ENCODE results near the gene UNKL.

The UNKL gene

GRCh38 chr16:1431497-1432270 lies 17.2 kb upstream of the UNKL start:
- H3K36me3 Mint-ChIP-seq (ENCODE audit: insufficient read depth) = no peaks in the 10 kb centered on the region
- no peaks in the 10 kb centered on the region for H3K9me3 Mint-ChIP-seq
- H3K27me3 Mint-ChIP-seq = peaks cover 0 to 11% of the 10 kb centered on the region in 2 donors
- no peak for ATAC-seq (replicated peaks)
- H3K4me3 Mint-ChIP-seq = peak overlapping the region; percentile 48 to 53
- no peak for DNase-seq
- no peaks in the 10 kb centered on the region for H3K4me1 Mint-ChIP-seq (ENCODE audit: low read depth in 2 of 2)
- peak overlapping the region; percentile 44 to 73 for H3K27ac Mint-ChIP-seq

- Mint-ChIP-seq H3K27ac (peak within 1 kb of the TSS; percentile 44 to 73), H3K9me3 (no peaks in the 10 kb centered on the region), H3K4me3 (peak within 1 kb of the TSS; percentile 29 to 53), H3K4me1 (ENCODE audit: low read depth in 2 of 2) (no peaks in the 10 kb centered on the region), H3K36me3 (ENCODE audit: insufficient read depth) (no peaks in the 10 kb centered on the region), H3K27me3 (peaks cover 0 to 11% of the 10 kb centered on the region in 2 donors)
- ATAC-seq (replicated peaks) (no peak), DNase-seq (no peak)
Observed at GRCh38 chr16:1430759-1431496, 16.4 kb upstream of the UNKL start, which contains the start of gene PERCC1. Gene PERCC1 (plus strand): TSS chr16:1431078. CDS start chr16:1432594, 1,516 bp downstream.

GRCh38 chr16:1430214-1430758 lies 15.8 kb upstream of the UNKL start:
- Mint-ChIP-seq H3K9me3 (no peaks in the 10 kb centered on the region), H3K27ac (no peak overlapping the region), H3K4me3 (no peak overlapping the region), H3K36me3 (ENCODE audit: insufficient read depth) (no peaks in the 10 kb centered on the region), H3K27me3 (peaks cover 0 to 11% of the 10 kb centered on the region in 2 donors), H3K4me1 (ENCODE audit: low read depth in 2 of 2) (no peaks in the 10 kb centered on the region)
- DNase-seq = no peak
- no peak for ATAC-seq (replicated peaks)

GRCh38 chr16:1429631-1430030 lies 15.1 kb upstream of the UNKL start:
- no peak overlapping the region for H3K4me3 Mint-ChIP-seq
- no peaks in the 10 kb centered on the region for H3K4me1 Mint-ChIP-seq (ENCODE audit: low read depth in 2 of 2)
- ATAC-seq (replicated peaks) = no peak
- H3K9me3 Mint-ChIP-seq = no peaks in the 10 kb centered on the region
- peak overlapping the region in 1 of 2 donors; percentile 46 for H3K27ac Mint-ChIP-seq
- no peaks in the 10 kb centered on the region for H3K36me3 Mint-ChIP-seq (ENCODE audit: insufficient read depth)
- DNase-seq = no peak
- peaks cover 0 to 11% of the 10 kb centered on the region in 2 donors for H3K27me3 Mint-ChIP-seq

- Mint-ChIP-seq H3K36me3 (ENCODE audit: insufficient read depth) (no peaks in the 10 kb centered on the region), H3K4me1 (ENCODE audit: low read depth in 2 of 2) (no peaks in the 10 kb centered on the region), H3K4me3 (no peak overlapping the region), H3K27me3 (peaks cover 0 to 11% of the 10 kb centered on the region in 2 donors), H3K27ac (peak overlapping the region in 1 of 2 donors; percentile 46), H3K9me3 (no peaks in the 10 kb centered on the region)
- no peak for ATAC-seq (replicated peaks)
- no peak for DNase-seq
Observed at GRCh38 chr16:1429012-1429411, 14.5 kb upstream of the UNKL start.

- DNase-seq (peak in 1 of 3 experiments; percentile 17), ATAC-seq (replicated peaks) (peak; percentile 63)
- Mint-ChIP-seq H3K36me3 (ENCODE audit: insufficient read depth) (no peaks in the 10 kb centered on the region), H3K27ac (no peak overlapping the region), H3K4me1 (ENCODE audit: low read depth in 2 of 2) (no peaks in the 10 kb centered on the region), H3K4me3 (no peak overlapping the region), H3K27me3 (peaks cover 0 to 11% of the 10 kb centered on the region in 2 donors), H3K9me3 (no peaks in the 10 kb centered on the region)
Observed at GRCh38 chr16:1428511-1428910, 14.0 kb upstream of the UNKL start.

GRCh38 chr16:1427473-1428461 lies 13.3 kb upstream of the UNKL start:
- H3K27me3 Mint-ChIP-seq = peaks cover 0 to 11% of the 10 kb centered on the region in 2 donors
- H3K4me1 Mint-ChIP-seq (ENCODE audit: low read depth in 2 of 2) = no peaks in the 10 kb centered on the region
- H3K4me3 Mint-ChIP-seq = no peak overlapping the region
- DNase-seq (no peak), ATAC-seq (replicated peaks) (no peak)
- H3K9me3 Mint-ChIP-seq = no peaks in the 10 kb centered on the region
- no peaks in the 10 kb centered on the region for H3K36me3 Mint-ChIP-seq (ENCODE audit: insufficient read depth)
- no peak overlapping the region for H3K27ac Mint-ChIP-seq

GRCh38 chr16:1426734-1427471 lies 12.4 kb upstream of the UNKL start:
- Mint-ChIP-seq H3K9me3 (no peaks in the 10 kb centered on the region), H3K4me1 (ENCODE audit: low read depth in 2 of 2) (peaks cover 0 to 1% of the 10 kb centered on the region in 2 donors), H3K27ac (no peak overlapping the region), H3K27me3 (peaks cover 0 to 11% of the 10 kb centered on the region in 2 donors), H3K36me3 (ENCODE audit: insufficient read depth) (no peaks in the 10 kb centered on the region), H3K4me3 (no peak overlapping the region)
- no peak for DNase-seq
- no peak for ATAC-seq (replicated peaks)

GRCh38 chr16:1425616-1426370 lies 11.3 kb upstream of the UNKL start:
- H3K4me3 Mint-ChIP-seq = no peak overlapping the region
- H3K9me3 Mint-ChIP-seq = no peaks in the 10 kb centered on the region
- peaks cover 0 to 11% of the 10 kb centered on the region in 2 donors for H3K27me3 Mint-ChIP-seq
- DNase-seq = no peak
- peaks cover 6% of the 10 kb centered on the region for H3K36me3 Mint-ChIP-seq (ENCODE audit: insufficient read depth)
- no peak overlapping the region for H3K27ac Mint-ChIP-seq
- peaks cover 0 to 5% of the 10 kb centered on the region in 2 donors for H3K4me1 Mint-ChIP-seq (ENCODE audit: low read depth in 2 of 2)
- no peak for ATAC-seq (replicated peaks)

GRCh38 chr16:1424028-1424427 lies 9.5 kb upstream of the UNKL start:
- H3K27me3 Mint-ChIP-seq = no peaks in the 10 kb centered on the region
- DNase-seq = no peak
- H3K9me3 Mint-ChIP-seq = no peaks in the 10 kb centered on the region
- H3K27ac Mint-ChIP-seq = no peak overlapping the region
- peaks cover 9 to 10% of the 10 kb centered on the region in 2 donors for H3K4me1 Mint-ChIP-seq (ENCODE audit: low read depth in 2 of 2)
- H3K36me3 Mint-ChIP-seq (ENCODE audit: insufficient read depth) = peaks cover 14% of the 10 kb centered on the region
- H3K4me3 Mint-ChIP-seq = no peak overlapping the region
- no peak for ATAC-seq (replicated peaks)

- peak overlapping the region in 1 of 2 donors; percentile 27 for H3K4me3 Mint-ChIP-seq
- no peak for ATAC-seq (replicated peaks)
Observed at GRCh38 chr16:1422076-1422475, 7.6 kb upstream of the UNKL start.

GRCh38 chr16:1420111-1420539 lies 5.6 kb upstream of the UNKL start:
- H3K36me3 Mint-ChIP-seq (ENCODE audit: insufficient read depth) = peaks cover 18% of the 10 kb centered on the region
- peak overlapping the region; percentile 91 to 93 for H3K4me3 Mint-ChIP-seq
- H3K4me1 Mint-ChIP-seq (ENCODE audit: low read depth in 2 of 2) = peaks cover 12 to 23% of the 10 kb centered on the region in 2 donors
- H3K27me3 Mint-ChIP-seq = no peaks in the 10 kb centered on the region
- DNase-seq (no peak), ATAC-seq (replicated peaks) (no peak)
- peak overlapping the region; percentile 94 to 98 for H3K27ac Mint-ChIP-seq
- no peaks in the 10 kb centered on the region for H3K9me3 Mint-ChIP-seq

More at GRCh38 chr16:1422076-1422475, 7.6 kb upstream of the UNKL start:
- H3K9me3 Mint-ChIP-seq = no peaks in the 10 kb centered on the region
- peaks cover 10 to 17% of the 10 kb centered on the region in 2 donors for H3K4me1 Mint-ChIP-seq (ENCODE audit: low read depth in 2 of 2)
- no peaks in the 10 kb centered on the region for H3K27me3 Mint-ChIP-seq
- peak overlapping the region; percentile 94 to 98 for H3K27ac Mint-ChIP-seq
- H3K36me3 Mint-ChIP-seq (ENCODE audit: insufficient read depth) = peaks cover 14% of the 10 kb centered on the region
- DNase-seq = no peak

Measured in effector memory CD8-positive, alpha-beta T cell (primary cell).